ENCODE results near the gene TRIB2.

Gene TRIB2

GRCh38 chr2:12776521-12776961, 59.8 kb downstream of the TRIB2 start:
- Histone ChIP-seq H3K4me2 (no peak overlapping the region), H3K4me1 (ENCODE audit: low read depth, poor library complexity, severe bottlenecking) (no peaks in the 10 kb centered on the region), H3K4me3 (IDR thresholded peaks at IDR 0.05; ENCODE audit: insufficient read depth, low read depth, low read length) (no peak overlapping the region), H3K27ac (no peak overlapping the region), H2AFZ (ENCODE audit: low read depth) (no peak overlapping the region), H3K27me3 (ENCODE audit: insufficient read depth, low read depth) (no peaks in the 10 kb centered on the region), H4K20me1 (ENCODE audit: insufficient read depth) (no peaks in the 10 kb centered on the region), H3K9ac (no peak overlapping the region), H3K79me2 (ENCODE audit: insufficient read depth, low read depth) (no peaks in the 10 kb centered on the region), H3K36me3 (ENCODE audit: insufficient read depth) (no peaks in the 10 kb centered on the region)
- TF ChIP-seq, protein P1, sequence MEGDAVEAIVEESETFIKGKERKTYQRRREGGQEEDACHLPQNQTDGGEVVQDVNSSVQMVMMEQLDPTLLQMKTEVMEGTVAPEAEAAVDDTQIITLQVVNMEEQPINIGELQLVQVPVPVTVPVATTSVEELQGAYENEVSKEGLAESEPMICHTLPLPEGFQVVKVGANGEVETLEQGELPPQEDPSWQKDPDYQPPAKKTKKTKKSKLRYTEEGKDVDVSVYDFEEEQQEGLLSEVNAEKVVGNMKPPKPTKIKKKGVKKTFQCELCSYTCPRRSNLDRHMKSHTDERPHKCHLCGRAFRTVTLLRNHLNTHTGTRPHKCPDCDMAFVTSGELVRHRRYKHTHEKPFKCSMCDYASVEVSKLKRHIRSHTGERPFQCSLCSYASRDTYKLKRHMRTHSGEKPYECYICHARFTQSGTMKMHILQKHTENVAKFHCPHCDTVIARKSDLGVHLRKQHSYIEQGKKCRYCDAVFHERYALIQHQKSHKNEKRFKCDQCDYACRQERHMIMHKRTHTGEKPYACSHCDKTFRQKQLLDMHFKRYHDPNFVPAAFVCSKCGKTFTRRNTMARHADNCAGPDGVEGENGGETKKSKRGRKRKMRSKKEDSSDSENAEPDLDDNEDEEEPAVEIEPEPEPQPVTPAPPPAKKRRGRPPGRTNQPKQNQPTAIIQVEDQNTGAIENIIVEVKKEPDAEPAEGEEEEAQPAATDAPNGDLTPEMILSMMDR (conservative IDR thresholded peaks at IDR 0.05; ENCODE audit: low read depth, low read length): no peak

DNA sequence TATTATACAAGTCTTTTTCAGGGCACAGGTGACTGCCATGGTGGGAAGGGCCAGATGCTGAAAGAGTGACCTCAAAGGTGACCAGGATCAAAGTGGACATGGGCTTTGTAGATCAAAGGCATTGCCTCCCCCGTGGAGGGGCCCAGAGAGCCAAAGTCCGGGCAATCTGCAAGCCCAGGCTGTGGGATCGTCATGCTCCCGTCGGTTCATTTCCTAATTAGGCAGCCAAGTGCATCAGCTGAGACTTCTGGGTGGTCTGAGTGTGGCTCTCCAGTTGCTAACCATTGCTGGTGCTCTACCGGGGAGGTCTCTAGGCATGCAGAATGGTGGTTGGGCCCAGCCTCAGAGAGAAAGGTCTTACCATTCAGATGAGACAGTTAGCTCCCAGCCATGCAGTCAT, 61.6 kb downstream of the TRIB2 start:
- no peaks in the 10 kb centered on the region for H3K4me1 ChIP-seq (ENCODE audit: low read depth, poor library complexity, severe bottlenecking)
- no peaks in the 10 kb centered on the region for H3K79me2 ChIP-seq (ENCODE audit: insufficient read depth, low read depth)
- H3K4me3 ChIP-seq (IDR thresholded peaks at IDR 0.05; ENCODE audit: insufficient read depth, low read depth, low read length): no peak overlapping the region
- H3K9ac ChIP-seq: no peak overlapping the region
- H3K36me3 ChIP-seq (ENCODE audit: insufficient read depth): no peaks in the 10 kb centered on the region
- no peaks in the 10 kb centered on the region for H3K27me3 ChIP-seq (ENCODE audit: insufficient read depth, low read depth)
- no peak overlapping the region for H3K4me2 ChIP-seq
- no peak overlapping the region for H3K27ac ChIP-seq
- no peak overlapping the region for H2AFZ ChIP-seq (ENCODE audit: low read depth)
- H4K20me1 ChIP-seq (ENCODE audit: insufficient read depth): no peaks in the 10 kb centered on the region
- TF ChIP-seq, protein P1 (conservative IDR thresholded peaks at IDR 0.05; ENCODE audit: low read depth, low read length): no peak

DNA sequence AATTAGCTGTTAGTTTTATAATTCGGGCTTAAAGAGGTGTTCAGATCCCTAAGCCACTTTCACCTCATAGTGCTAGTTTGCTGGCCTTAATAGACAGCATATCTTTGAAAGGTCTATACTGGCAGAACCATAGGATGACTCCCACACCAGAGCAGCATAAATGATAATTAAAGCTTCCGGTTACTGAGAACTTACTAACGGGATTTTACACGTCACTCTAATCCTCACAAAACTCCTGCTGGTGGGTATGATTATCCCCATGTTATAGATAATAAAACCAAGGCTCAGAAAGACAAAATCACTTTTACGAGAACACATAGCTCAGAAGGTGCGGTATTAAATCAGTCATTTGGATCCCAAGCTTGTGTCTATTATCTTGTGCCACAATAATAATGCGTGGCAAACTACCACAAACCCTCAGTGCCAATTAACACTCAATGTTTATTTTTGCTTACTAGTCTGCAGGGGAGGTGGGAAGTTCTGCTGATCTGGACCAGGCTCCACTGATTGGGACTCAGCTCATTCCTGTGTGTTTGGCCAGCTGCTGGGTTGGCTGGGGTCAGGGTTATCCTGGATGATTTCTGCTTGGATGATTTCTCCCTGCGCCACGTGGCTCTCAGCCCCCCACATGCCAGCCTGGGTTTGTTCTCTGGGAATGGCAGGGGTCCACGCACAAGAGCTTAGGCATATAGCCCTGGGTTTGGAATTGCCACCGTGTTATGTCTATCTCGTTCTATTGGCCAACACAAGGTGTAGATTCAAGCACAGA, 62.3 kb downstream of the TRIB2 start:
- Histone ChIP-seq H3K9ac (no peak overlapping the region), H3K4me2 (no peak overlapping the region), H3K4me1 (ENCODE audit: low read depth, poor library complexity, severe bottlenecking) (no peaks in the 10 kb centered on the region), H3K4me3 (IDR thresholded peaks at IDR 0.05; ENCODE audit: insufficient read depth, low read depth, low read length) (no peak overlapping the region), H3K27me3 (ENCODE audit: insufficient read depth, low read depth) (no peaks in the 10 kb centered on the region), H2AFZ (ENCODE audit: low read depth) (no peak overlapping the region), H3K36me3 (ENCODE audit: insufficient read depth) (no peaks in the 10 kb centered on the region), H3K27ac (no peak overlapping the region), H4K20me1 (ENCODE audit: insufficient read depth) (no peaks in the 10 kb centered on the region), H3K79me2 (ENCODE audit: insufficient read depth, low read depth) (no peaks in the 10 kb centered on the region)
- TF ChIP-seq, protein P1 (conservative IDR thresholded peaks at IDR 0.05; ENCODE audit: low read depth, low read length): no peak

- H2AFZ ChIP-seq (ENCODE audit: low read depth): no peak overlapping the region
- H3K4me1 ChIP-seq (ENCODE audit: low read depth, poor library complexity, severe bottlenecking): no peaks in the 10 kb centered on the region
- TF ChIP-seq, protein P1 (conservative IDR thresholded peaks at IDR 0.05; ENCODE audit: low read depth, low read length): no peak
- no peak overlapping the region for H3K4me2 ChIP-seq
- H3K9ac ChIP-seq: no peak overlapping the region
- no peak overlapping the region for H3K27ac ChIP-seq
- no peak overlapping the region for H3K4me3 ChIP-seq (IDR thresholded peaks at IDR 0.05; ENCODE audit: insufficient read depth, low read depth, low read length)
- no peaks in the 10 kb centered on the region for H3K27me3 ChIP-seq (ENCODE audit: insufficient read depth, low read depth)
- no peaks in the 10 kb centered on the region for H3K36me3 ChIP-seq (ENCODE audit: insufficient read depth)
- no peaks in the 10 kb centered on the region for H3K79me2 ChIP-seq (ENCODE audit: insufficient read depth, low read depth)
- no peaks in the 10 kb centered on the region for H4K20me1 ChIP-seq (ENCODE audit: insufficient read depth)
Observed at GRCh38 chr2:12781329-12781728, 64.6 kb downstream of the TRIB2 start.
